NCI-H2196 (cell line): Measurements from ENCODE around the gene USP32.
"Not testable (repeated sequence)": the region's sequence is repeated elsewhere in the genome, so short reads cannot be mapped to it uniquely, and the experiment has no call there.

Experiments
- DNase-seq: peaks from one replicate; lab custom pipeline; 2025; ENCODE audit not compliant: unreplicated experiment; lab: John Stamatoyannopoulos, UW

Gene USP32

DNA sequence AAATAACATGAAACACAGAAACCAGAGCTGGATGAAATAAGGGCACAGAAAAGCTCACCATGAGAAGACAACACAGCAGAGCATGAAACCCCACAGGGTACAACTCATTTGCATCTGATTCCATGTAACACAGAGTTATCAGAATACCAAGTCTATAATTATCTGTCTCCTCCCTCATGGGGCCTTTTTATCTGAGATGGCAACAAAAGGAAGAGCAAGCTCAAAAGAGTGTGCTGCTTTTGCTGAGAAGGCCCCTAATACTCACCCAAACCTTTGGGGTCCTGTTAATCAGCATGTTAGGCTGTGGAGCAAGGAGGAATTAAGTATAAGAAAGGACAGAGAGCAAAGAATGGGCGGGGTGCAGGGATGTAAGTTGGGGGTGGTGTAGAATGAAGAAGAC is 205.6 kb downstream of the USP32 start:
- not testable (repeated sequence) for DNase-seq

DNA sequence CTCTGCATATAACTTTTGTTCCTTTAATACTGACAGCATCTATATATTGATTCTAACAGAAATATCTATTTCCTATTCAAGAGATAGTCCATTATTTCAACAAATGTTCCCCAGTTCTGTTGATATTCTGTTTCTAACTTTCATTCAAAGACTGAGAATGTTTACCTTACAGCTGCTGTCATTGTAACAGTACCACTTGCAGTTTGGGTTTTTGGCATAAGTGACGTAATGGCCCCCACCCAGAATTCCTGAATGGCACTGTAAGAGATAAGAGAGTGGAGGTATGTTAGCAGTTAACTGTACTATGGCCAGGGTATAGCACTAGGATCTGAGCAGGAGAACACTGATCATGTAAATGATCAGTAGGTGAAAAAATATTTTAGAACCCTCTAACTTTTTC is 211.6 kb downstream of the USP32 start:
- not testable (repeated sequence) for DNase-seq

DNA sequence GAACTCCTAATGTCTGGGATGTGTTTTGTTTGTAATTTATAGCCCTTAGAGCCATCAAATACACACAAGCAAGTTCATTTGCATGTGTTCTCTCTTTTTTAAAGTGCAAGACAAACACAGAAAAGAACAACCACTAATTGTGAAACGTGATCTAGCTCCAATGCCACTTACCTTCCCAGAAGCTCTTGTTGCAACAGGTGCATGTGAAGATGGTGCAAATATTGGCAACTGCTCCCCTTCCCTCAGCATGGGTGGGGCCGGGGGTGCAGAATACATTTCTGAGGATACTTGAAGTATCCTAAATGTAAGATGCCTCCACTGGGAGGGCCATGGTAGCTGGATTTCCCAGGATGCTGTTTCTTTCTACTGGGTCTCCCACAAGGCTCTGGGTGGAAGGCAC is 213.8 kb downstream of the USP32 start:
- peak; percentile 53 for DNase-seq

DNA sequence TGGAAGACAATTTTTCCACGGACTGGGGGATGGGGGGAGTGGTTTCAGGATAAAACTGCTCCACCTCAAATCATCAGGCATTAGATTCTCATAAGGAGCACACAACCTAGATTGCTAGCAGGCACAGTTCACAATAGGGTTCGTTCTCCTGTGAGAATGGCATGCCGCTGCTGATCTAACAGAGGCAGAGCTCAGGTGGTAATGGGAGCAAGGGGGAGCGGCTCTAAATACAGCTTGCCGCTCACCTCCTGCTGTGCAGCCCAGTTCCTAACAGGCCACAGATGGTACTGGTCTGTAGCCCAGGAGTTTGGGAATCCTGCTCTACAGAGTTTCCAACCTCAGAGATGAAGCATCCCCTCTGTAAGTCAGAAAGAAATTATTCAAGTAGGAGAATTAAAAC is 215.2 kb downstream of the USP32 start:
- not testable (repeated sequence) for DNase-seq

GRCh38 chr17:60174767-60175166 is 217.2 kb downstream of the USP32 start:
- peak; percentile 35 for DNase-seq

DNA sequence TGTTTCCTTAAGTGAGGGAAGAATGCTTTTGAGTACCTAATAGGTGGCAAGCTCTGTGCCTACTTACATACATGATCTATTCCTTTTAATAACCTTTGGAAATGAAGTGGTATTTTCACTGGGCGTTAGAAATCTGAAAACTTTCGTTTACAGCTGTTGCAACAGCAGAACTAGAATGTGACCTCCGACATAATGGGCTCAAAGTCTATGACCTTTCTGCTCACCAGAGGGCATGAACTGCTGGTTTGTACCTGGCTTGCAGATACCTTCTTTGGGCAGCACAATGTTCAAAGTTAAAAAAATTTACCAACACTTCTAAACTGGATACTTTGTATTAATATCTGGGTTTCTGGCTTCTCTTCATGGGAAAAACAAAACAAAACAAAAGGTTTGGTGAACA is 217.9 kb downstream of the USP32 start:
- no peak for DNase-seq

- peak; percentile 50 for DNase-seq
Observed at GRCh38 chr17:60173304-60173819, 218.6 kb downstream of the USP32 start.

GRCh38 chr17:60171753-60172079 is 220.2 kb downstream of the USP32 start:
- DNase-seq, result no peak

DNA sequence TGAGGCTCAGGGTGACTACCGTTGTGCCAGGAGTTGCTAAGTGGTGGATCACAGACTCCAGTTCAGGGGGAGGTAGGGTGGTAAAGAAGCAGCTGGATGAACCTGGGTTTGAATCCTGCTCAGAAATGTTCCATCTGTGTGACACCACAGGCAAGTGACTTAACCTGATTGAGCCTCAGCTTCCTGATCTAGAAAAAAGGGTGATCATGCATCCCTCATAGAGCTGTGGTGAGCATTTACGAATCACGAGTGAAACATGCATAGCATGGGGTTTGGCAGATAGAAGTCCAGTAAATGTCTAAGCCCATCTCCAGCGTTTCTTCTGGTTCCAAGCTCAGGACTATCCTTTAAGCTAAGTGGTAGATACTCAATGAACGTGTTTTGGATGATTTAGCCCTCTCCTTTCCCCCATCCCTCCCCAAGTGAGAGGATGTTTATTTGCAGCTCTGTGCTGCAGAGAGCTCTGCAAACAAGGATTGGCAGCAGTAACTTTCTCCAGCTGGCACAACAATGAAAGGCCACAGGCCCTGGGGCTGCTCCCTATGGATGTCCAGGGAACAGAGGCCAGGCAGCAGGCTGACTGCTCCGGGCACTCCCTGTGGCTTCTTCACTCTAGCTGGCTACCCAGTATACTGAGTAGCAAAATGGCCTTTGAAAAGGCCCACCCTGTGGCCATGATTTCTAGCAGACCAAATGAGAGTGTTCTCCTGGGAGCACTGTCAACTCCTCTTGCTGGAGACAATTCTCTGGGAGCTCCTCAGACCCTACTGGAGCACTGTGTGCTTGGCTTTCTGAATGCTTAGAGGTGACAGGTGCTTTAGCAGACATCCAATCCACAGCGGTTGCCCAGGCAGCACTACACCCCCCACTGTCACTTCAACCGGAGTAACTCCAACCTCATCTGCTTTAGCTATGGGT is 220.8 kb downstream of the USP32 start:
- DNase-seq, result peak; percentile 70

DNA sequence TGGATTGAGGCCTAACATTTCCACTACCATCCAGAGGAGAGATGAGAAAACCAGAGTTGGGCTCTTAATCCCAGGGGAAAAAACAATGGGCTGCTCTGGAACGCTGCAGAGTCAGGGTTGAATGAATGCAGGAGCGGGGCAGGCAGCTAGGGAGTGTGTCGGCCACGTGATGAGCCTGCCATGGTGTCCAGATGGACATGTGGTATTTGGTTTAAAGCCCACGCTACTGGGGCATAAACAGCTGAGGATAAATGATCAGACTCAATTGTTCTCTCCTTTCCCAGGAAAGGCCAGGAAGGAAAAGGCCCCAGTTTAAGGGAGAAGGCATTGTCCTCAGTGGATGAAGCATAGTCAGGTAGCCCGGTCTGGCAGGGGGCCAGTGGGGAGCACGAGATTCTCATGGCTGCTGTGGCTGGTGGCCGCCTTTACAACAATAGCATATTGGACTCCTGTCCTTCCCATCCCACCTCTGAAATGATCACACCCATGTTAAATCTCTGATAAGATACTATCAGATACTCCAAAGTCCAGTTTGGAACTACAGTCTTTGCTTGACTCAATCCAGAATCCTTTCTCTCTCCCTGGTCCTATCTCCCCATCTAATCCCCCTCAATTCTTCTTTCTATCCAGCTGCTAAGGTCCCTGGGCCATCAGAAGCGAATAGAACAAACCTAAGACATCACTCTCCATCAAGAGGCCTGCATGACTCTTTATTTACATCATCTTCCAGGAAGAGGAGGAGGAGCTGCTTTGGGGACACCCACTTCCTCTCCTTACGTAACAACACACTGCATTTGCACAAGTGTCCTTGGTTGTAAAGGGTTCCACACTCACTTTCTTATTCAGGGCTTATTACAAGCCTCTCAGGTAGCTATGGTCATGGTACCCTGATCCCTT is 221.8 kb downstream of the USP32 start:
- no peak for DNase-seq

DNA sequence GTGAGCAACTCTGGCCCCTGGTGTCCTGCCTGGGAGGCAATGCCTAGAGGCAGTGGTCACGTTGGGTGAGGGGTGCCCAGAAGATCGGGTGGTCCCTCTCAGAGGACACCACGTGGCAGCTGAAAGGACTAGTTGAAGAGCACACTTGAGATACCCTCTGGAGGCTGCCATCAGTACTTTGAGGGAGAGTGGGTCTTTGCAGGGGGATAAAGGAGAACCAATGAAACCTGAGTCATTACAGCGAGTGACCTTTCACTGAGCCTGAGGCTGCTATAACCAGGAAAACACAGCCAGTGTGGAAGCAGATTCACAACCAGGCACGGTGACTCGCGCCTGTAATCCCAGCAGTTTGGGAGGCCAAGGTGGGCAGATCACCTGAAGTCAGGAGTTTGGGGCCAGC is 223.3 kb downstream of the USP32 start:
- no peak for DNase-seq

DNA sequence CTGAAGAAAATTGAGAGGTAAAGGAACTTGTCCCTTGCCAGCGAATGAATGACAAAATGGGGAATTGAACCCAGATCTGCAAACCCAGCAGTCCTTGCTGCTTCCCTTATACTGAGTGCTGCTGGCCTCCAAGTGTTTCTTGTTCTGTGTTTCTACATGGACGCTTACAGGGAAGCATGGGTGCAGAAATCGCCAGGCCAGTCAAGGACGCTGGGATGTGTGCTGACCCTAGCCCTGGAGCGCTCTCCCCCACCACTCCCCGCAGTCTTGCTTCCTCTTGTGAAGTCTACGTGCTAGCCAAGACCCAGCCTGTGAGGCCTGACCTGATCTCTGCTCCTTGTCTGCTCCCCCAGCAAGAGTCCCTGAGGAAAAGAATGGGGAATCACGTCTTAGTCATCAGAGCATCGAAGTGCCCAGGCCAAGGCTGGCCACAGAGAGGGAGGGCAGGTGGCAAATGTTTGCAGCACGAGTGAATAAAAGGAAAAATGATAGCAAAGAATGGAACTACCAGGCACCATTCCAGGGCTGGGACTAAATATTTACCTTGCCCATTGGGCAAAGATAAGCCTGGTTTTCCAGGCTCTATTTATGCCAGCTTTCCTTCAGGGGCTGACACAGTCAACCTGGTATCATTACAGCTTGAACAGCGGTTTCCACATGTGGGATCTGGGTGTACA is 224.7 kb downstream of the USP32 start:
- DNase-seq, result peak; percentile 67

DNA sequence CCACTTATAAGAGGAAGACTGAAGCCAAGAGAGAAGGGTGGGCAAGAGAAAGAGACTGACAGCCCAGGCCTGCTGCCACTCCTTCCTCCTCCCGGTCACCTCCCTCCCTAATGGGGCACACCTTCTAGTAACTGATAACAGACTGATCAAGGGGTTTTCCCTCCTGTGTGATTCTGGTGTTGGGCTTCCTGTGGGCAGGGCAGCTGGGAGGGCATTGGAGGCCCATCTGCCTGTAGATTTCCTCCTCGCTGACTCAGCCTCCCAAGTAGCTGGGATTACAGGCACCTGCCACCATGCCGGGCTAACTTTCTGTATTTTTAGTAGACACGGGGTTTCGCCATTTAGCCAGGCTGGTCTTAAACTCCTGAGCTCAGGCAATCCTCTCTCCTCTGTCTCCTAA is 226.0 kb downstream of the USP32 start:
- DNase-seq, result no peak

- DNase-seq, result no peak
Observed at GRCh38 chr17:60165223-60165622, 226.7 kb downstream of the USP32 start.

- no peak for DNase-seq
Observed at GRCh38 chr17:60164697-60165096, 227.2 kb downstream of the USP32 start.

GRCh38 chr17:60164164-60164563 is 227.8 kb downstream of the USP32 start:
- no peak for DNase-seq

DNA sequence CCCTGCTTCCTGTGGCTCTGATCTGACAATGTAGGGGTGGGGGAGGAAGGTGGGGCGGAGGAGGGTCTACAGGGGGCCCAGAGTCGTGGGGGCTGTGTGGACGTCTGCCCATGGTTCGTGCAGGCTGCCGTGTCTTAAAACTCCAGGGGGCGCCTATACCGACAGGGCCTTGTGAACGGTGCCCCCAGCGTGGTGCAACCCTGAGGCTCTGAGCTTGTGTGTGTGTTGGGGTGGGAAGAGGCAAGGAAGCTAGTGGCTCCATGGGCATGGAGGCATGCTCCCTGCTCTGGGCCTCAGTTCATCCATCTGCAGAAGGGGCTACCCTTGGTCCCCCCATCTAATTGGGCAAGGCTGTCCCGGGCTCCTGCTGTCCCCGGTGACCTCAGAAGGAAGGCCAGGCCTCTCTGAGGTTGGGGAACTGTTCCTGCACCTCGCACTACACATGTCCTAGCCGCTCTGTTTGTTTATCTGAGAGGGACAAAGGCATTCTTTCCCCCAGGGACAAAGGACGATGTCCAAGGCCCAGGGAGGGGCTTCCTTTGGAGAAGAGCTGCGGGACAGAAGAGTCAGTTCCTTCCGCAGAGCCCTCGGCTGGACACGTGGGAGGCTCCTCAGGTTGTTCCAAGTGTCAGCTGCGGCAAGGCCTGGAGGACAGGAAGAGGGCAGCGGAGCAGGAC is 228.7 kb downstream of the USP32 start:
- DNase-seq, result no peak

- DNase-seq, result peak; percentile 56
Observed at GRCh38 chr17:60161598-60162330, 230.2 kb downstream of the USP32 start.

GRCh38 chr17:60160829-60161501 is 231.0 kb downstream of the USP32 start:
- DNase-seq, result no peak
